Measurements from ENCODE around the gene AKR1B1. TPM values are rescaled to one million over a fixed set of nuclear protein-coding genes. Genes with fewer than 3 reads are reported as not detected.

The AKR1B1 gene
- total and polyA plus RNA-seq, 2 donors (not counting 1 experiment from before 2014, with no cell fraction given): 170 to 213 TPM

DNA sequence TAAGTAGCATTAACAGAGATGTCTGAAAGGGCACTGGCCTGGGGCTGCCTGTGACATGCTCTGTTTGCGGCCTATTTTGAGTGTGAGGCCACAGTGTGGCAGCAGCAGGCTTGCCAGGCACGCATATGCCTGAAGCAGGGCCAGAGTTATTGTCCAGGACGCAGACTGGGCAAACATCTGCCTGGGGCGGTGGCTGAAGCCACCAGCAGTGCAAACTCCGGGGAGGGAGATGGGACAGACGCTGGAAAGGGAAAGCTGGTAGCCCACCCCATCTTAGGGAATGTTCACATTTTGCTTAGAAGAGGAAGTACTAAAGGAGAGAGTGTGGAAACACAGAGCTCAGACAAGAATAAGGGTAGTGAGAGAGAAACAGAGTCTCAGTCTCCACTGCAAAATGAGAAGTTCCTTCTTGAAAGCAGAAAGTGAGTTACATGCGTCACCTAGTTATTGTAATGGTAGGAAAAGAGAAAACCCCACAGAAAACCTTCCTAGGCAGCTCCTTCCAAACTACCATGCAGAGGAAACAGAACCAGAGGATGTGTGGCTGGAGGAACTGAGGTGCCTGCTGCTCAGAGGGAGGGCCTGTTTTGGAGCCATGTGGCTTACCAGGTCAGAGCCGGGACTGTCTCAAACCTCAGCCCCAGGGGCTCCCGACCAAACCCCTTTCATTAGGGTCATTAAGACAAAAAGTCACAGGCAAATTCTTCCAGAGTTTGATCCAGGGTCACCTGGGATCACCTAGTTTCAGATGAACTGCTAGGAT lies 14.5 kb downstream of the AKR1B1 start:
- H2AFZ ChIP-seq (ENCODE audit: low read length): no peak overlapping the region
- no peak overlapping the region for H3K4me2 ChIP-seq (ENCODE audit: extremely low read depth, insufficient read depth, low read length)
- no peak overlapping the region for H3K27ac ChIP-seq (ENCODE audit: insufficient read depth, low read length)
- H3K4me1 ChIP-seq (ENCODE audit: control insufficient read depth, extremely low read depth, insufficient read depth, low read length): peaks cover 8% of the 10 kb centered on the region
- DNase-seq (ENCODE audit: low read depth in 2 of 2): no peak
- H3K4me3 ChIP-seq (replicated peaks in 1 of 4; ENCODE audit: control extremely low read depth in 1 of 4, insufficient read depth in 1 of 4, low read depth in 3 of 4, low read length in 4 of 4): no peak overlapping the region
- no peaks in the 10 kb centered on the region for H3K27me3 ChIP-seq (ENCODE audit: control insufficient read depth, insufficient read depth, low read length)
- H3K9ac ChIP-seq (ENCODE audit: insufficient read depth, low read length): no peak overlapping the region
- H3K9me3 ChIP-seq (ENCODE audit: control insufficient read depth, insufficient read depth, low read depth, low read length): no peaks in the 10 kb centered on the region
- H3K79me2 ChIP-seq (ENCODE audit: control insufficient read depth, insufficient read depth, low read length): no peaks in the 10 kb centered on the region
- peaks cover 30% of the 10 kb centered on the region for H3K36me3 ChIP-seq (ENCODE audit: control insufficient read depth, insufficient read depth, low read length)
- TF ChIP-seq, protein P1, sequence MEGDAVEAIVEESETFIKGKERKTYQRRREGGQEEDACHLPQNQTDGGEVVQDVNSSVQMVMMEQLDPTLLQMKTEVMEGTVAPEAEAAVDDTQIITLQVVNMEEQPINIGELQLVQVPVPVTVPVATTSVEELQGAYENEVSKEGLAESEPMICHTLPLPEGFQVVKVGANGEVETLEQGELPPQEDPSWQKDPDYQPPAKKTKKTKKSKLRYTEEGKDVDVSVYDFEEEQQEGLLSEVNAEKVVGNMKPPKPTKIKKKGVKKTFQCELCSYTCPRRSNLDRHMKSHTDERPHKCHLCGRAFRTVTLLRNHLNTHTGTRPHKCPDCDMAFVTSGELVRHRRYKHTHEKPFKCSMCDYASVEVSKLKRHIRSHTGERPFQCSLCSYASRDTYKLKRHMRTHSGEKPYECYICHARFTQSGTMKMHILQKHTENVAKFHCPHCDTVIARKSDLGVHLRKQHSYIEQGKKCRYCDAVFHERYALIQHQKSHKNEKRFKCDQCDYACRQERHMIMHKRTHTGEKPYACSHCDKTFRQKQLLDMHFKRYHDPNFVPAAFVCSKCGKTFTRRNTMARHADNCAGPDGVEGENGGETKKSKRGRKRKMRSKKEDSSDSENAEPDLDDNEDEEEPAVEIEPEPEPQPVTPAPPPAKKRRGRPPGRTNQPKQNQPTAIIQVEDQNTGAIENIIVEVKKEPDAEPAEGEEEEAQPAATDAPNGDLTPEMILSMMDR (conservative IDR thresholded peaks at IDR 0.05 in 1 of 2, IDR thresholded peaks at IDR 0.05 in 1 of 2; ENCODE audit: low read depth in 1 of 2, low read length in 2 of 2): no peak
- no peak for TF ChIP-seq EZH2 (IDR thresholded peaks at IDR 0.05; ENCODE audit: low read length, missing control alignments)
- H4K20me1 ChIP-seq (ENCODE audit: control insufficient read depth, extremely low read depth, insufficient read depth, low read length): no peaks in the 10 kb centered on the region

DNA sequence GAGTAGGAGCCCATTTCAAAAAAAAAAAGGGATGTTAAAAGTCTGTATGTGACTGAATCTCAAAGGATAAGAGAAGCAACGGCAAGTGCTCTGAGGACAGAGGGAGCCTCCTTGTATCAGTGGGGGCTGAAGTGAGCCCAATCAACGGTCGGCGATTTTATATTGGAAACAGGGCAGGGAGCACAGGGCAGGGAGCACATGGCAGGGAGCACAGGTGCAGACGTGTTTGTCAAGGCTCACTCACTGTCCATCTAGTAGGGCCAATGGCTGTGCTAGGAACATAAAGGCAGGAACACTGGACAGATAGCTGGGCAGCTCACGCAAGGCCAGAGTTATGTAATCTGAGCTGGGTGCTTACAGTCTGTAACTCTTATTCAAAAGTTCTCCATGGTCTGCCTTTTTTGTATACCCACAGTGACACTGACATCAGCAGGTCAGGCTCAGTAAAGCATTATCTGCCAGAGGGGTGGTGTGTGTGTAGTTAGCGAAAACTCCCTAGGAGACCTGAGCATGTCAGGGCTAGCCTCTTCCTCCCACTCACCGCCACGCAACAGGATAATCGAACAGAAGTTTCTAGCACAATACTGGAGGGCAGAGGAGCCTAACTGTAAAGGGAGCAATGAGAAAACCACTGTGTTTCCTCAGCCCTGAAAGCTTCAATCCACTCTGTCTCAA lies 15.4 kb downstream of the AKR1B1 start:
- no peak overlapping the region for H3K27ac ChIP-seq (ENCODE audit: insufficient read depth, low read length)
- no peak overlapping the region for H3K9ac ChIP-seq (ENCODE audit: insufficient read depth, low read length)
- DNase-seq (ENCODE audit: low read depth in 2 of 2): no peak
- TF ChIP-seq, protein P1 (conservative IDR thresholded peaks at IDR 0.05 in 1 of 2, IDR thresholded peaks at IDR 0.05 in 1 of 2; ENCODE audit: low read depth in 1 of 2, low read length in 2 of 2): no peak
- TF ChIP-seq EZH2 (IDR thresholded peaks at IDR 0.05; ENCODE audit: low read length, missing control alignments): no peak
- peaks cover 2% of the 10 kb centered on the region for H3K4me1 ChIP-seq (ENCODE audit: control insufficient read depth, extremely low read depth, insufficient read depth, low read length)
- H3K4me3 ChIP-seq (replicated peaks in 1 of 4; ENCODE audit: control extremely low read depth in 1 of 4, insufficient read depth in 1 of 4, low read depth in 3 of 4, low read length in 4 of 4): no peak overlapping the region
- no peaks in the 10 kb centered on the region for H3K79me2 ChIP-seq (ENCODE audit: control insufficient read depth, insufficient read depth, low read length)
- H3K27me3 ChIP-seq (ENCODE audit: control insufficient read depth, insufficient read depth, low read length): no peaks in the 10 kb centered on the region
- no peaks in the 10 kb centered on the region for H3K9me3 ChIP-seq (ENCODE audit: control insufficient read depth, insufficient read depth, low read depth, low read length)
- no peak overlapping the region for H3K4me2 ChIP-seq (ENCODE audit: extremely low read depth, insufficient read depth, low read length)
- H2AFZ ChIP-seq (ENCODE audit: low read length): no peak overlapping the region
- no peaks in the 10 kb centered on the region for H4K20me1 ChIP-seq (ENCODE audit: control insufficient read depth, extremely low read depth, insufficient read depth, low read length)
- H3K36me3 ChIP-seq (ENCODE audit: control insufficient read depth, insufficient read depth, low read length): peaks cover 26% of the 10 kb centered on the region

GRCh38 chr7:134442441-134443220 lies 16.3 kb downstream of the AKR1B1 start:
- Histone ChIP-seq H2AFZ (ENCODE audit: low read length) (no peak overlapping the region), H3K79me2 (ENCODE audit: control insufficient read depth, insufficient read depth, low read length) (no peaks in the 10 kb centered on the region), H4K20me1 (ENCODE audit: control insufficient read depth, extremely low read depth, insufficient read depth, low read length) (no peaks in the 10 kb centered on the region), H3K27ac (ENCODE audit: insufficient read depth, low read length) (no peak overlapping the region), H3K4me1 (ENCODE audit: control insufficient read depth, extremely low read depth, insufficient read depth, low read length) (no peaks in the 10 kb centered on the region), H3K27me3 (ENCODE audit: control insufficient read depth, insufficient read depth, low read length) (no peaks in the 10 kb centered on the region), H3K9ac (ENCODE audit: insufficient read depth, low read length) (no peak overlapping the region), H3K9me3 (ENCODE audit: control insufficient read depth, insufficient read depth, low read depth, low read length) (no peaks in the 10 kb centered on the region), H3K4me2 (ENCODE audit: extremely low read depth, insufficient read depth, low read length) (no peak overlapping the region), H3K36me3 (ENCODE audit: control insufficient read depth, insufficient read depth, low read length) (peaks cover 23% of the 10 kb centered on the region), H3K4me3 (replicated peaks in 1 of 4; ENCODE audit: control extremely low read depth in 1 of 4, insufficient read depth in 1 of 4, low read depth in 3 of 4, low read length in 4 of 4) (no peak overlapping the region)
- no peak for TF ChIP-seq EZH2 (IDR thresholded peaks at IDR 0.05; ENCODE audit: low read length, missing control alignments)
- TF ChIP-seq, protein P1 (conservative IDR thresholded peaks at IDR 0.05 in 1 of 2, IDR thresholded peaks at IDR 0.05 in 1 of 2; ENCODE audit: low read depth in 1 of 2, low read length in 2 of 2): no peak
- DNase-seq (ENCODE audit: low read depth in 2 of 2): no peak
